Measurements from ENCODE around the gene RPL7A. TPM values are rescaled to one million over a fixed set of nuclear protein-coding genes. Genes with fewer than 3 reads are reported as not detected.
"Not testable (repeated sequence)": the region's sequence is repeated elsewhere in the genome, so short reads cannot be mapped to it uniquely, and the experiment has no call there.

The RPL7A gene
- total RNA-seq, 1 experiment from 2014 or later, result 2,364 TPM

- no peak for DNase-seq (ENCODE audit: low spot score)
These were observed 20.1 kb upstream of the RPL7A start for GRCh38 chr9:133327834-133328484.

GRCh38 chr9:133329306-133330156 lies 18.5 kb upstream of the RPL7A start:
- DNase-seq (ENCODE audit: low spot score), result peak; percentile 38

GRCh38 chr9:133331221-133331620 lies 16.8 kb upstream of the RPL7A start:
- no peak for DNase-seq (ENCODE audit: low spot score)

- DNase-seq (ENCODE audit: low spot score), result no peak
These were observed 16.2 kb upstream of the RPL7A start for GRCh38 chr9:133331641-133332380.

- DNase-seq (ENCODE audit: low spot score), result no peak
These were observed 15.7 kb upstream of the RPL7A start for GRCh38 chr9:133332381-133332730.

GRCh38 chr9:133333011-133333410 lies 15.0 kb upstream of the RPL7A start:
- no peak for DNase-seq (ENCODE audit: low spot score)

- DNase-seq (ENCODE audit: low spot score), result no peak
These were observed 14.5 kb upstream of the RPL7A start for GRCh38 chr9:133333566-133333965.

- no peak for DNase-seq (ENCODE audit: low spot score)
These were observed 13.9 kb upstream of the RPL7A start for GRCh38 chr9:133334161-133334560.

GRCh38 chr9:133334888-133335287 lies 13.1 kb upstream of the RPL7A start:
- not testable (repeated sequence) for DNase-seq (ENCODE audit: low spot score)

- DNase-seq (ENCODE audit: low spot score), result peak; percentile 80
These were observed 11.8 kb upstream of the RPL7A start, which contains the start of gene SURF6 for GRCh38 chr9:133335924-133336811. SURF6 (minus strand) TSS chr9:133336188; CDS start chr9:133336132, 56 bp downstream.

GRCh38 chr9:133339641-133340040 lies 8.4 kb upstream of the RPL7A start:
- DNase-seq (ENCODE audit: low spot score), result no peak

- no peak for DNase-seq (ENCODE audit: low spot score)
These were observed 7.8 kb upstream of the RPL7A start for GRCh38 chr9:133340256-133340655.

- no peak for DNase-seq (ENCODE audit: low spot score)
These were observed 7.1 kb upstream of the RPL7A start for GRCh38 chr9:133340916-133341315.

GRCh38 chr9:133341369-133342068 lies 6.5 kb upstream of the RPL7A start:
- DNase-seq (ENCODE audit: low spot score), result no peak

GRCh38 chr9:133342069-133342406 lies 6.0 kb upstream of the RPL7A start:
- DNase-seq (ENCODE audit: low spot score), result no peak

GRCh38 chr9:133342570-133342969 lies 5.4 kb upstream of the RPL7A start:
- DNase-seq (ENCODE audit: low spot score), result no peak

GRCh38 chr9:133344071-133344470 lies 3.9 kb upstream of the RPL7A start:
- no peak for DNase-seq (ENCODE audit: low spot score)

- DNase-seq (ENCODE audit: low spot score), result no peak
These were observed 3.0 kb upstream of the RPL7A start for GRCh38 chr9:133344979-133345378.

- DNase-seq (ENCODE audit: low spot score), result no peak
These were observed 2.4 kb upstream of the RPL7A start for GRCh38 chr9:133345596-133345995.

- DNase-seq (ENCODE audit: low spot score), result no peak
These were observed 1.8 kb upstream of the RPL7A start for GRCh38 chr9:133346021-133346785.

Data from A172 (cell line).